ENCODE data around the gene LYG1. TPM values are rescaled to one million over a fixed set of nuclear protein-coding genes. Genes with fewer than 3 reads are reported as not detected.

LYG1 gene
- total RNA-seq, 1 donor from 2014 or later = 3.3 TPM

DNA sequence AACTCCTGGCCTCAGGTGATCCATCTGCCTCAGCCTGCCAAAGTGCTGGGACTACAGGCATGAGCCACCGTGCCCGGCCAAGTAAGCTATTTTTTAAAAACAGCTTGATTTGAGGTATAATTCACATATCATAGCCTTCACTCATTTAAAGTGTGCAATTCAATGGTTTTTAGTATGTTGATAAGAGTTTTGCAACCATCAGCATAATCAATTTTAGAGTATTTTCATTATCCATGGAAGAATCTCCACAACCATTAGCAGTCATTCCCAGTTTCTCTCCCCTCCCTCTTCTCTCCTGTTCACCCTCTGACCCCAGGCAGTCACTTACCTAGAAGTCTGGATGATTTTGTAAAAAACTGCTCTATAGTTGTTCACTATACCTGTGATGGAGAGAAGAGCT is 40.8 kb downstream of the LYG1 start:
- no peaks in the 10 kb centered on the region for H3K4me1 Mint-ChIP-seq (ENCODE audit: low read depth)
- TF ChIP-seq, protein P1, sequence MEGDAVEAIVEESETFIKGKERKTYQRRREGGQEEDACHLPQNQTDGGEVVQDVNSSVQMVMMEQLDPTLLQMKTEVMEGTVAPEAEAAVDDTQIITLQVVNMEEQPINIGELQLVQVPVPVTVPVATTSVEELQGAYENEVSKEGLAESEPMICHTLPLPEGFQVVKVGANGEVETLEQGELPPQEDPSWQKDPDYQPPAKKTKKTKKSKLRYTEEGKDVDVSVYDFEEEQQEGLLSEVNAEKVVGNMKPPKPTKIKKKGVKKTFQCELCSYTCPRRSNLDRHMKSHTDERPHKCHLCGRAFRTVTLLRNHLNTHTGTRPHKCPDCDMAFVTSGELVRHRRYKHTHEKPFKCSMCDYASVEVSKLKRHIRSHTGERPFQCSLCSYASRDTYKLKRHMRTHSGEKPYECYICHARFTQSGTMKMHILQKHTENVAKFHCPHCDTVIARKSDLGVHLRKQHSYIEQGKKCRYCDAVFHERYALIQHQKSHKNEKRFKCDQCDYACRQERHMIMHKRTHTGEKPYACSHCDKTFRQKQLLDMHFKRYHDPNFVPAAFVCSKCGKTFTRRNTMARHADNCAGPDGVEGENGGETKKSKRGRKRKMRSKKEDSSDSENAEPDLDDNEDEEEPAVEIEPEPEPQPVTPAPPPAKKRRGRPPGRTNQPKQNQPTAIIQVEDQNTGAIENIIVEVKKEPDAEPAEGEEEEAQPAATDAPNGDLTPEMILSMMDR (IDR thresholded peaks at IDR 0.05; ENCODE audit: unreplicated experiment) = no peak

DNA sequence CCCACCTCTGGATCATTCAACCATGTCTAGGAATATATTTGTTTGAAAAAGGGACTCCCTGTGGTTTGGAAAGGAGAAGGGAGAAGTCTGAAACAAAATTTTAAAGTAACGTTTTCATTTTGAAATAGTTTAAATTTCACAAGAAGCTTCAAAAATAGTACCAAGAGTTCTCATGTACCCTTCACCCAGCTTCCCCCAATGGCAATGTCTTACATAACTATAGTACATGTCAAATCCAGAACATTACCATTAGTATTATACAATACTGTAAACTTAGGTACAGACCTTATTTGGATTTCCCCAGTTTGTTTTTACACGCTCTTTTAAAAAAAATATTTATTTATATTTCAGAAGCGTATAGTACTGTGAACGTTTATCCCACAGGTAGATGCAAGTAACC is 41.5 kb downstream of the LYG1 start:
- Mint-ChIP-seq H3K36me3 (ENCODE audit: insufficient read depth) (no peaks in the 10 kb centered on the region), H3K4me3 (ENCODE audit: low read depth) (no peak overlapping the region), H3K27ac (no peak overlapping the region), H3K4me1 (ENCODE audit: low read depth) (no peaks in the 10 kb centered on the region), H3K27me3 (no peaks in the 10 kb centered on the region), H3K9me3 (ENCODE audit: low read depth) (no peaks in the 10 kb centered on the region)
- TF ChIP-seq, protein P1 (IDR thresholded peaks at IDR 0.05; ENCODE audit: unreplicated experiment) = no peak
- no peak for DNase-seq (ENCODE audit: low spot score, unreplicated experiment)

More for the DNA sequence above, 40.8 kb downstream of the LYG1 start:
- no peak overlapping the region for H3K4me3 Mint-ChIP-seq (ENCODE audit: low read depth)
- H3K27me3 Mint-ChIP-seq = no peaks in the 10 kb centered on the region
- no peaks in the 10 kb centered on the region for H3K36me3 Mint-ChIP-seq (ENCODE audit: insufficient read depth)
- no peaks in the 10 kb centered on the region for H3K9me3 Mint-ChIP-seq (ENCODE audit: low read depth)
- no peak for DNase-seq (ENCODE audit: low spot score, unreplicated experiment)
- no peak overlapping the region for H3K27ac Mint-ChIP-seq

DNA sequence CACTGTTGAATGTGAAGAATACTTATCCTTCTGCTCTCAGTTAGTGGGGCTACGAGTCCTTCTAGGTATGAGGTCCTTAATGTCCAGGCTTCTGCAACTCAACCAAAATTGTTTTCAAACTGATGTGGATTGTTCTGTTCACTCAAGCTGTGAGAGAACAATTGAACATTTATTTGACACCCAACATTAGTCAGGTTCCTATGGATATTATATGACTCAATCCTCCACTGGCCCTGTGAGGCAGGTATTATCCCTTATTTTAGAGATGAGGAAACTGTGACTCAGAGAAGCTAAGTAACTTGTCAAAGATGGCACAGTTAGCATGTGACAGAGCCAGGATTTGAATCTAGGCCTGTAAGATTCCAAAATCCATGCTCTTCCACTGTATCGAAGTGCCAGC is 44.3 kb downstream of the LYG1 start:
- Mint-ChIP-seq H3K27ac (no peak overlapping the region), H3K4me3 (ENCODE audit: low read depth) (no peak overlapping the region), H3K9me3 (ENCODE audit: low read depth) (peaks cover 4% of the 10 kb centered on the region), H3K4me1 (ENCODE audit: low read depth) (no peaks in the 10 kb centered on the region), H3K27me3 (no peaks in the 10 kb centered on the region), H3K36me3 (ENCODE audit: insufficient read depth) (peaks cover 1% of the 10 kb centered on the region)
- no peak for DNase-seq (ENCODE audit: low spot score, unreplicated experiment)
- TF ChIP-seq, protein P1 (IDR thresholded peaks at IDR 0.05; ENCODE audit: unreplicated experiment) = no peak

DNA sequence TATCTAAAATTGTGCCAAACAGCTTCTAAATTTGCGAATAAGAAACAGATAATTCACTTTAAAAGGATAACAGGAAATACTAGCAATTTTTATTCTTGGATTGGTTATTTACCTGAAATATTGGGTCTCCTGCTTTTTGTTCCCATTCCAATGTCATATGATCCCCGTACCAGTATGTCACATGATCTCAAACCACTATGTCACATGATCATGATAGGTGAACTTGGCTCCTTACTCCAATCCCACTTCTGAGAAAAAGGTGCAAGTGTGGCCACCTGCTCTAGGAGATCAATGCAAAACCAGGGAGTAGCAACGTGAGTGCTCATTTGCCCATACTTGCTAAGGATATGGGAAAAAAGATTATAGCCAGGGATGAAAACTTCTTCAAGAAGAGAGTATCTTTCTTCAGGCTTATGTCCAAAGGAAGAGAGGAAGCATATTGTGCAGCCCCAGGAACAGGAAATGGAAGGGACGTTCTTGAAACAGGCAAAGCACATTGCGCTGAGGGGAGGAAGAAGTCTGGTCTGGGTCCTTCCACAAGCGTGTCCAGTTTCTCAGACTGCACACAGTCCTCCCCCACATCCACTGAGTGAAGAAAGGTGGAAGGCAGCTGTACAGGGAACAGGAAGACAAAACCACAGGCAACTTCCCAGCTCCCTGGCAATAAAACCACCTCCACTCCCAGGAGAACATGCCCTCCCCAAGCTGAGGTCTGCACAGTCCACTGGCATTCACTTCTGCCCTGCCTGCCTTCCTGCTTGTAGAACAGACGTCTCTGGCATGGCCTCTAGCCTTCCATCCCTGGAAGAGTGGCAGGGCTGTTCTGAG is 45.3 kb downstream of the LYG1 start, which contains the start of gene LYG2:
LYG2 (minus strand) TSS at position 176 of the 828 bp plus-strand sequence. CDS start 1,406 bp downstream, outside the sequence.
- H3K4me3 Mint-ChIP-seq (ENCODE audit: low read depth) = no peak within 1 kb of the TSS
- no peaks in the 10 kb centered on the region for H3K27me3 Mint-ChIP-seq
- no peak within 1 kb of the TSS for H3K27ac Mint-ChIP-seq
- peaks cover 1% of the 10 kb centered on the region for H3K36me3 Mint-ChIP-seq (ENCODE audit: insufficient read depth)
- H3K4me1 Mint-ChIP-seq (ENCODE audit: low read depth) = no peaks in the 10 kb centered on the region
- TF ChIP-seq, protein P1 (IDR thresholded peaks at IDR 0.05; ENCODE audit: unreplicated experiment) = no peak
- peaks cover 7% of the 10 kb centered on the region for H3K9me3 Mint-ChIP-seq (ENCODE audit: low read depth)
- DNase-seq (ENCODE audit: low spot score, unreplicated experiment) = no peak

DNA sequence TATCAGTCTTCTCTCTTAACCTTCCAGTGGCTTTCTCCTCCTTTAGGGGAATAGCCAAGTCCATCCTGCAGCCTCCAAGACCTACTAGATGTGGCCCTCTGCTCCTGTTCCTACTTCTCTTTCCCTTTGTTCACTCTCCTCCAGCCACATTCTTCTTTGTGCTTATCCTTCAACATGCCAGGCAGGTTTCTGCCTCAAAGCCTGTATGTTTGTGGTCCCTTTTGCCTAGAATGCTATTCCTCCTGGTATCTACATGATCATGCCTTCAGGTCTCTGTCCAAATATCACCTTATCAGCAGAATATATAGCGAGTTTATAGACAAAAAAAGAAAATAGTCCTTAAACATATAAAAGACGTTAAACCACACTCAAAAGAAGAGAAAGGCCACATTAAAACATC is 51.0 kb downstream of the LYG1 start:
- H3K27me3 Mint-ChIP-seq = no peaks in the 10 kb centered on the region
- no peak overlapping the region for H3K4me3 Mint-ChIP-seq (ENCODE audit: low read depth)
- H3K36me3 Mint-ChIP-seq (ENCODE audit: insufficient read depth) = peaks cover 3% of the 10 kb centered on the region
- no peaks in the 10 kb centered on the region for H3K4me1 Mint-ChIP-seq (ENCODE audit: low read depth)
- TF ChIP-seq, protein P1 (IDR thresholded peaks at IDR 0.05; ENCODE audit: unreplicated experiment) = no peak
- no peak for DNase-seq (ENCODE audit: low spot score, unreplicated experiment)
- peaks cover 12% of the 10 kb centered on the region for H3K9me3 Mint-ChIP-seq (ENCODE audit: low read depth)
- H3K27ac Mint-ChIP-seq = no peak overlapping the region

Data from progenitor cell of endocrine pancreas (in vitro differentiated cells).